HG03558 (cell line): ENCODE results near the gene DACH1.
A peak's percentile ranks its signal among the peaks of the same experiment; 100 is the strongest.

Experiments used
- ATAC-seq: cut with Tn5 transposase; IDR thresholded peaks from one replicate; pipeline ENCODE4 v1.9.1; 2021; ENCODE audit warnings: moderate number of reproducible peaks; ENCODE audit not compliant: unreplicated experiment; ENCODE audit errors: extremely low read depth

Gene DACH1

DNA sequence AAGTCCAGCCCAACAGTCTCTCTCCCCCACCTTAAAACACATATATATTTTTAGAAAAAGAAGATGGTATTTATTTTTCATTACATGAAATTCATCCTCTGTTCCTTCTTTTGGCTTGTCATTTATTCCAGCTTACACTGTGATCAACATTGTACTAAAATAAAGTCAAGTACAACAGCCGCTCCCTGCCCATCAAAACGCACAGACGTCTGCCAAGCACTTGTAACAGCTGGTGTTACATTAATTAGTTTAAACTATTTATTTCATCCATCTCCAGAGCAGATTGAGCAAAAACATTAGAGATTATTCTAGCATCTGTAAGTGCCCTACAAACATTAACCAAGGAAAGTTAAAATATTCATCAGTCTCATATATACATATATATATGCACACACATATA, 350.5 kb downstream of the DACH1 start:
- ATAC-seq, result no peak

DNA sequence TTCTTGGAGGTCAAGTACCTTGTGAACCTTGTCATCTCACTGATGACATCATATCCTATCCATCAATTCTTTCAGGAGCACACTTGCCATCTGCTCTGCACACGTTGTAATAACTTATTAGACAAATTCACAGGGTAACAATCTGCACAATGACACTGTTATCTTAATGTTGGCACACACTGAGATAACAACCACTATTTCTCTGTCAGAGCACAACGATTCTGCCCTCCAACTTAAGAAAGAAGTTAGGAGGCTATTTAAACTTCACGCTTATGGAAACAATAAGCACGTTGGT, 351.3 kb downstream of the DACH1 start:
- no peak for ATAC-seq

DNA sequence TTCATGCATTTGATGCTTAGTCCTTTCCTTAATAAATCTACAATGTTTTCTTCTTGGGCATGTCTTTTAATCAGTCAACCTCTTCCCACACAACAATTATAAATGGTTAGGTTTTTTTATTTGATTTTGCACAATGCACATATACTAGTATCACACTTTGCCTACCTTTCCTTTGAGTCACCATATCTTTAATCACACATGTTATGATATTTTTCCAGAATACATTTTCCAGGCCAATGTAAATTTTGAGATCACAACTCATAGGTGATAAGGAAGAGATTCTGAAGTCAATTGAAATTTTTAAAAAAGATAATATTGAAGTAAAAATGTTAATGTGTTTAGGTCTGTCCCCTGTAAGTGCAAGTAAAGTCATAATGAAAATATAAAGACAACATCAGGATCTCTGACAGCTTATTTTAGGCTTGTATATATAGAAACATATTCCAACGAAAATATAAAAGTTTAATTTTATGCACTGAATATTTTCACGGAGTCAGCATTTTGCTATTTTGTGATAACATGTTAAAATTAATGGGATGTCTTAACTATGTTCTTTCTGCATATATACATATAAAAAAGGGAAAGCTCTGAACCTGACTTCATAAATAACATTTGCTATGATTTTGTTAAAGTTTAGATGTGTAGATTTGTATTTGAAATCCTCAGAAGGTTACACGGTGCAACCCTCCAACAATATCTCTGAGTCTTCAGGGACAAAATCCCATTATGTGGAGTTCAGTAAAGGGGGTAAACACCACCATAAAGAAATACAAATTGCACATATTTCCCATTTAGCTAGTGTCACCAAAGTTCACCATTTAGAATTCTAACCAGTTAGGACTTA, 351.9 kb downstream of the DACH1 start:
- ATAC-seq, result no peak

DNA sequence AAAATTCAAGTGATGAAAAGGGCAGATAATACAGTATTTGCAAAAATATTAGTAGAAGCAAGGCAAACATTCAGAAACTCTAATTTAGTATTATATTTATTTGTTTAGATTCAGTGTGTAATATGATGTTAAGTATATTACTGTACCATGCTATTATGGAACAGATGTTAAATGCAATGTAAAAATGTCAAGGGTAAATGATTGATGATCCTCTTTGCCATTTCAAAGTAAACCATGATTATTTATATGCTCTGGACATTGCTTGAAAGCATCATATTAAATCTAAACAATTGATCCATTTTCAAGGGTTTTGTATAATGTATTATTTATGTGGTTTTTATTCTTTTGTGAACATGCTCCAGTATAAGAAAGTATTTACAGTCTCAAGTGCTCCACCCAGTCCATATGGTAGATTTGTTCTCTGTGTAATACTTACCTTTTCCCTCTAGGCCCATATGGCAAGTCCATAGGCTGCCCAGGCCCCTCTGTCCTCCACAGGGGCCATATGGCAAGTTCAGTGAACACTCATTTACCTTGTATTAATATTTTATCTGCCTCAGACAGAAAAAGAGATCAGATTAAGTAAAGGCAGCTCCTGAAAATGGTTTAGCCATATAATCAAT, 353.5 kb downstream of the DACH1 start:
- no peak for ATAC-seq

DNA sequence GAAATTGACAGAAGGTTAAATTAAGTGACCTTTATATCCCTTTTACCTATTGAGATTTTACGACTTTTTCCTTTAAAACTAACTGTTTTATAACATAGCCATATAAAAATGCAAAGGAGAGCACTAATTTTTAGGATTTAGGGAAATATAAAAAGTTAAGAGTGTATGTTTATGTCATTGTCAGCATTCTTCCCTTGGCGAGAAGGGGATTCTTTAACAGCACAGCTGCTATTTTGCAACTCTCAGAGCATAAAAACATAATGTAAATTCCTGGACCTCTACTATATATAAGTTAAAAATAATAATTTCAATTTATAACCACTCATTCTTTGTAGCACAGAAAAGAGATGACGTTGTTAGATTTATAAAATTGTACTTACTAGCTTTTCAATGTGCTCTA, 363.2 kb downstream of the DACH1 start:
- ATAC-seq, result no peak

DNA sequence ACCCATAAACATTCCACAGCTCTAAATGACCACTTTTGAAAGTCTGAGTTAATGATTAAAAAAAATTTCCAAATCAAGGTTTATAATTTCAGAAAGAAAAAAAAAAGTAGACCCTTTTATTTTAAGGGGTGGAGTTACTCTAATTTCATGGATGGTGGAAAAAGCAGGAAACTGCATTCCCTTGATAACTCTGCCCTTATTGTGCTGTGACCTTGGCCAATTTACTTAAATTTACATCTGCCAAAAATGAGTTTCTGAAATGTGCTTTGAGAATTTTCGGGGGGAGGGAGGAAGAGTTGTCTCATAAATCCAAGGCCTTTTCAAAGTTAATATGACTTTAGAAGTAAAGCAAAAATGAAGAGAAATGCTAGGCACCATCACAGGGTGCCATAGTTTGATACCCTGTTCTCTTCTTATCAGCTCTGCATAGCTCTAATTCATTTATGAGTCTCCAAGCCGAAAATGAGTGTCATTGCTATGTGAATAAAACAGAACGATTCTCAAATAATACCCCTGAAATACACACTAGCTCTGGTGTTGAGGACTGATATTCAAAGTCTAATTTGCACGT, 367.0 kb downstream of the DACH1 start:
- ATAC-seq, result no peak

DNA sequence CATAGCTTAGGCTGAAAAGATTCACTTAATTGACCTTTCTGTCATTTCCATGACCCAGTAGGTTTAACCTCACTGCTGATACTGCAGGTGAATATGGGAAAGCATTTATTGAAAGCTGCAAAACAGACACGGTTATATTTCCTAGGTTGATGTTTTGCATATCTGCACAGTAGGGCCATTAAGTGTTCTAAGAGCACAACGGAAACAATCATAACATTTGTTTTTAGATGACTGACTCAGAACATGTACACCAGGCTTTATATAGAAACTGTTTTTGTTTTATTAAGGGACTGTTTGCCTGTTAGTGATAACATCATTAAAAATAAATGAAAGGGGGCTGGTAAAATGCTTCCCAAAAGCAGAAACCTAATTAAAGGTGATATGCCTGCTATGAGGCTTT, 367.8 kb downstream of the DACH1 start:
- no peak for ATAC-seq

DNA sequence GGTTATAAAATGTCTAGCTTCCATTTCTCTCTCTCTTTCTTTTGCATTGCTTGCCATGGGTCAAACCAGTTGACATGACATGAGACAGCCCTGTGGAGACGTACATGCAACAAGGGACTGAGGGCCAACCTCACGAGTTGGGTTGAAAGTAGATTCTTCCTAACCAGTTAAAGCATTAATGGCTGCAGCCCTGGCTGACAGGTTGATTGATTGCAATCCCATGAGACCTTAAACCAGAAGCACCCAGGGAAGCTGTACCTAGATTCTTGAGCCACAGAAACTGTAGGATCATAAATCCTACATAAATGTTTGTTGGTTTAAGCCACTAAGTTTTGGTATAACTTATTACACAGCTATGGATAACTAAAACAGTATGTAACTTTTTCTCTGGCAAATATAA, 373.8 kb downstream of the DACH1 start:
- ATAC-seq, result no peak

DNA sequence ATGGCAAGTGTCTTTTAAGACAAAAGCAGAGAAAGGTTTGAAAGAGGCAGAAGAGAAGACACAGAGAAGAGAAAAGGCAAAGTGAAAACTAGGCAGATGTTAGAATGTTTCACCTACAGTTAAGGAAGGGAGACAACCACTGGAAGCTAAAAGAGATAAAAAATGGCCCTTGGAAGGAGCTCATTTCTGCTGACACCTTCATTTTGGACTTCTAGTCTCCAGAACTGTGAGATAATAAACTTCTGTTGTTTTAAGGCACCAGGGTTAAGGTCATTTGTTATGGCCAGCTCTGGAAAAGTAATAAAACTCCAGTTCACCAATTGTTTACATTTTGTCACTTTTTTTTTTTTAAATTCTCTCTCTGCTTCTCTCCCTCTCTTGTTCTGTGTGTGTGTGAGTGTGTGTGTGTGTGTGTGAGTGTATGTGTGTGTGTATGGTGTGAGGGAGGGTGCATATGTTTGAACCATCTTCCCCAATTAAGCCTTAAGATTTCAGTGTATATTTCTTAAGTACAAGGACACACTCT, 374.6 kb downstream of the DACH1 start:
- ATAC-seq, result no peak

DNA sequence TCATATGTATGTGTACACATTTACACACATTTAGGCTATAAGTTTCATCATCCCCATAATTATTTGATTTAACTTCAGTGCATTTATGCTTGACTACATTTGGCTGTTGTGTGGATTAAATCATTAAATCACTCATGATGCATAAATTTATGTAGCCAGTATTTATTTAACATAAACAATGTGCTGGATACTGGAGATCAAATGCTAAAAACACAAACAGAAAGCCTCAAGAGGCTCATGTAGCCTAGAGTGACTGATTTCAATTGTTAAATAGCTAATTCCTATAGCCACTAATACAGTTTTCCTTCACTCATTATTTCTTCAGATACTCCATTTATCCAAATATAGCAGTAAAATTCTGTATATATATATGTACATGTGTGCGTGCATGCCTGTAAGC, 376.0 kb downstream of the DACH1 start:
- ATAC-seq, result no peak

DNA sequence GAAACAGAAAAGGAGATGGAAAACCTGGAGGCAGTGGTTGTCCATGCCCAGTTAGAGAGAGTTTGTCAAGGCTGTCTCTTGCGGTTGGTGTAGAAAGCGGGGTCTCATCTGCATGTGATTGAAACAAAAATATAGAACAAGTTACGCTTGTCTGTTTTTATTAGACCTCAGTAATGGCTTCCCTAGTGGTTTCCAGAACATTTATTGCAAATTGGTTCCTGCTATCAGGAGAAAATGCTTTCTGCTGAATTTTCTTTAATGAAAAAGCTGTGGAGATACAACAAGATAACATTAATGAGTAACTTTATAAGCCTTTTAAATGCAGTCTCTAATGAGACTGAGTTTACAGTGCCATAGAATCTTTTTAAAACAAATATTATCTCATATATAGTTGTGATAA, 378.0 kb downstream of the DACH1 start:
- no peak for ATAC-seq

DNA sequence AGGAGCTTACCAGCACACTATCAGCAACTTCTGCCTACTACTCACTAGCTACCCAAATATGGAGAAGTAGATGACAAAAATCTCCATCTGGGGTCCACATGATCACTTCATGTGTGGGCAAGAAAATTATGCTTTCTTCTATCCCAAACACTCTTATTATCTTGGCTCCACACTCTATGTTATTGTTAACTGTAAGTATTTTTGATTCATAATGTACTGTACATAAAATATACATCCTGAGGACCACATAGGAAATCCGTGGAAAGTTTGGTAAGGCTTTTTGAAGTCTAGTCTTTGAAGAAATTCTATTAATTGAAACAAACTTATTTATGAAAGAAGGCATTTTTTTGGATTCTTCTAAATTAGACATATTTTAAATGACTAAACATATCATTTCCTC, 378.8 kb downstream of the DACH1 start:
- no peak for ATAC-seq

DNA sequence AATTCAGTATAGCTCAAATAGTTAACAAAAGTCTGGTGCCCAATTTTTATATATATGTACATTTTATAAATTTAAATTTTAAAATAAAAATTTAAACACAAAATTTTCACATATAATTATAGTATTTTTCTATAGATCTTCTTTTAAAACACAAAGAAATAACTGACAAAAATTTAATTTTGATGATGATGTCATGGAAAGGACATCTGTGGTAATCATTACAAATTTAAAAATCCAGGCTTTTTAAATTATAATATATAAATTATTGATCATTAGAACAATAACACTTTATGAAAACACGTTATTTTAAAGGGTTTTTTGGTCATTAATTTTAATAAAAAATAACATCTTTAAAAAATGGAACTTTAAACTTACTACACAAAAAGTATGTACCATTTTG, 381.1 kb downstream of the DACH1 start:
- ATAC-seq, result no peak

DNA sequence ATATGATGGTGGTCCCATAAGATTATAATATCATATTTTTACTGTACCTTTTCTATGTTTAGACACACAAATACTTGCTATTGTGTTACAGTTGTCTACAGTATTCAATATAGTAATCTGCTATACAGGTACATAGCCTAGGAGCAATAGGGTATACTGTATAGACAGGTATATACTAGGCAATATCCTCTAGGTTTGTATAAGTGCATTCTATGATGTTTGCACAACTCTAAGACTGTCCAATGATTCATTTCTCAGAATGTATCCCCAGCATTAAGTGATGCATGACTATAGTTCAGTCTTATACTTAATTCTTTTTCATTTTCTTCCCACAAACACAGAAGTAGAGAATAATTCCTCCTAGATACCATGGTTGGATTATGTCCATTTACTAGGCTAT, 383.3 kb downstream of the DACH1 start:
- no peak for ATAC-seq

DNA sequence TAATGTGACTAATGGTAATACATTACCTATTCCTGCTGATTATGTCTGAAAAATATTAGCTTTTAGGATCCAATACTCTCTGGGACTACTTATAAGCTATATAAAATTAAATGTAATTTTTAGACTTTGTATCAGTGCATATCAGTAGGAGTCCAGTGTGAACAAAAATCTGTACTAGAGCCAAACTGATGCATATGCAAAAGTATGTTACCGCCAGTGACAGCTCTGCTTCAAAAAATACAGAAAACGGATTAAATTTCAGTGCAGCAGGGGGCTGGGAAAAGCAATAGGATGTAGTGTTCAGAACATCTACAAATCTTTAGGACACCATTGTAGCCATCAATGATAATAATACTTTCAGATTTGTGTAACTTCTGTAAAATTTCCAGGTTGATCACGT, 385.5 kb downstream of the DACH1 start:
- no peak for ATAC-seq

DNA sequence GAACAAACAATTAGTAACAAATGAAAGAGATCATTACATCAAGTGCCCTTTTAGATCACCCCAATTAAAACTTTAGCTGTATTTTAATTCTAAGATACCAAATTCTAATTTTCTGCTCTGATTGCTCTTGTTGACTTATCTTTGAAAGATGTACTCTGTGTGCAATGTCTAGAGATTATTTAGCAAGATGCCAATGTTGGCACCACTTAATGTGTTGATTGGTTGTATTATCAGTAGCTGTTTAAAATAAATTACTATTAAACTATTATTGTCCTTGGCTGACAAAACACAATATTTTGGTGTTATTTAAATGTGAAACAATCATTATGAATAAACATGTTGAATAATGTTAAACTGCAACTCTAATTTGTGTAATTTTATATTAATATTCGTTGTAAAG, 386.0 kb downstream of the DACH1 start:
- no peak for ATAC-seq

DNA sequence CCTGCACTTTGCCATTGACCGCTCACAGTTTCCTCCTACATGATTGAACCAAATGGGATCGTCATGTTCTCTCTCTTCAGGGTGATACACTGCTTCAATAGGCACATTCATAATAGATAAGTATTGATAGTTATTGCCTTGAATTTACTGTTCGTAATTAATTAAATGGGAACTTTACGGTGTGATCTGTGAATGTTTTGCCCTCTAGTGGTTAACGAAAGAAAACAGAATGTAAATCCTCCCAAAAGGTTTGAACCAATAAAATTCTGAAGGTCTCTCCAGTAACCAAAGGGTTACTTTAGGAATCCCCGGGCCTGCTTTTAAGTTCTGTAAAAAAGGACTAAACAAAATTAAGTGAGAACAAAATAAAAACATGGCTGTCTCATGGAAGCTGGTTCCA, 389.3 kb downstream of the DACH1 start:
- no peak for ATAC-seq

DNA sequence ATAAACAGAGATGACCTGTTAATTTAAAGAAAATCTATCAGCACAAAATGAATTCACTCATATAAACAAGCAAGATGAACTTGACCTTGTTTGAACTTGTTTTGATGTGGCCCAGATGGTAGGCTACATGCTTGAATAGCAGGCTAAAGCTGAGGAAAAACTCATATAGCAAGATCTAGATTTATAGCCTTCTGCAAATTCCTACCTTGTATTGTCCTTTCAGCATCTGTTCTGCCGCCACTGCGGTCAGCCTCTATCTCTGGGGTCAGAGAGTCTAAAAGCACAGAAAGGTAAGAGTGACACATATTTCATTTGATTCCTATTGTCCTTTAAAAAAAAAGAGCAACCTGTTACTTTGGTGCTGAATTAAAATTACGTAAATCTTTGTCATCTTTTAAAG, 392.1 kb downstream of the DACH1 start:
- ATAC-seq, result no peak

DNA sequence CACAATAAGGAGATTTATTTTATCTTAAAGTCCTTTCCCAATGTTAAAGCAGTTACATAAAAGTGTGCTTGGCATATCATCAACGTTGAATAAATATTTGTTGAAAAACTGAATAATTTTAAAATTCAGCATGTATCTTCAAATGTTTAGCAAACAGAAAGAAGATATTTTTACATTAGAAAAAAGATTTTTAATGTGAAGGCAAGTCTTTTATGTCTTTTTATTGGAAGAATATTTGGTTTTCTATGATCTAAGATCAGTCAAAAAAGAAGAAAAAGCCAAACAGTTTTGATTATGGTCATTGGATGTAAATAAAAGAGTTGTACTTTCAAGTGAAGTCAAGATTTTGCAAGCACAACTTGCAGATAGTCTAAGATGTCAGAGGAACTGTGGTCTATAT, 397.4 kb downstream of the DACH1 start:
- no peak for ATAC-seq

DNA sequence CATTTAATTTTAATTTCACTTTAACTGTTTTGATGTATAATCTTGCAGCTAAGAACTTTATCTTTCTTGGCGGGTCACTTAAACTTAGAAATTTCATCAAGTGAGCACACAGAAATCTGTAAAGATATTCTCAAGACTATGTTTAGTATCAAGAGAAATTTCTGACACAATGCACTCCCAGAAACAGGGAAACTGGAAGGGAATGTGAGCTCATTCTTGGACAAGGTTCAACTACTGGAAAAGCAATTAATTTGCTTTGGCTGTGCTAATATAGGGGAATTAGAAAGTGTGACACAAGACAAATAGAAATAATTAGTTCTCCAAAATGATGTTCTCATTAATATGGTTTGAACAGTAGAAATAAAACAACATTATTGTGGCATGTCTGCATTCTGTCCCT, 402.3 kb downstream of the DACH1 start:
- no peak for ATAC-seq

DNA sequence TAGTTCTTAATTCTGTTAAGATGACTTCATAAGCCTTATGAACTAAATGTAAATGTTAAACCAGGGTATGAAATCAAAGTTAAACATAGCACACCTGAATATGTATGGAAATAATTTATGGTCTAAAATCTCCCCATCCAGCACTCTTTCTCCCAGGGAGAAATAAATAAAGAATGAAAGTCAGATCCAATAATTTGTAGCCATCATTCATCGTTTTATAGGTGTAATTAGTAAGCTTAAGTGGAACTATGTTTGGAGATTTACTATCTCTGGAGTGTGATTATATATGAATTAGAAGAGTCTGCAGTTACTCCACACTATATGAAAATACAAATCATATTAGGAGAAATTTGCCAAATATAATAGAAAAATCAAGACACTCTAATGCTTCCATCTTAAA, 405.1 kb downstream of the DACH1 start:
- ATAC-seq, result no peak

DNA sequence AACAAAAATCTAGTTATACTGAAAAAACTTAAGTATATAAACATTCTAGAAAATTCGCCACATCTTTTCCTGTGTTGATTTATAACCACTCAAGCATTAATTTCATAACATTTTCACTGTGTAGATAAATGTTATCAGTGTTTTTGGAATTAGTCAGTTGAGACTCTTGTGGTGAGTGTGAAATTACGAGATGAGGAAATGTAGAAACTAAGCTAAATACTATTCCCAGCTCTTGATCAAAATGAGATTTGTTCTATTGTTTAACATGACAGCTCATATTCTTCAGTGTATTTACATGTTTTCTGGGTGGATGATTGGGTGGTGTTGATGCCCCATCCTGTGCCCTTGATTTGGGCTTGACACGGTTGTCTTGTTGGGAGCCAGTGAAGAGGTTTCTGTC, 406.8 kb downstream of the DACH1 start:
- peak; percentile 80 for ATAC-seq
